GM15510 (cell line): ENCODE measurements around the gene JPH3.

Source experiments
- POLR2A ChIP-seq: IDR thresholded peaks from 3 replicates; pipeline ENCODE4 v1.6.1; 2011; ENCODE audit warnings: borderline replicate concordance; ENCODE audit not compliant: insufficient read length; ENCODE audit errors: extremely low read depth

The JPH3 gene

DNA sequence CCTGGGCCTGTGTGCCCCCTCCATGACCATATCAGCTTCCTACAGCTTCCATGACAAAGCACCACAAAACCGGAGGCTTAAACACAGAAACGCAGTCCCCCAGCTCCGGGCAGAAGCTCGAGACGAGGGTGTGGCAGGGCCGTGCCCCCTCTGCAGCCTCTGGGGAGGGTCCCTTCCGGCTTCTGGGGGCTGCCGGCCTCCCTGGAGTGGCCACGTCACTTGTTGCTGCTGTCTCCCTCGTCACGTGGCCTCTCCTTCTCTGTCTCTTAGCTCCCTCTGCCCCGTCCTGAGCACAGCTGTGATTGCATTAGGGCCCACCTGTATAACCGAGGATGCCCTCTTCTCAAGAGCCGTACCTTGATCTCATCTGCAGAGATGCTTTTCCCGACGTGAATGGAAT, 64.6 kb downstream of the JPH3 start:
- TF ChIP-seq POLR2A = no peak

GRCh38 chr16:87667443-87667842, 65.1 kb downstream of the JPH3 start:
- TF ChIP-seq POLR2A = no peak

DNA sequence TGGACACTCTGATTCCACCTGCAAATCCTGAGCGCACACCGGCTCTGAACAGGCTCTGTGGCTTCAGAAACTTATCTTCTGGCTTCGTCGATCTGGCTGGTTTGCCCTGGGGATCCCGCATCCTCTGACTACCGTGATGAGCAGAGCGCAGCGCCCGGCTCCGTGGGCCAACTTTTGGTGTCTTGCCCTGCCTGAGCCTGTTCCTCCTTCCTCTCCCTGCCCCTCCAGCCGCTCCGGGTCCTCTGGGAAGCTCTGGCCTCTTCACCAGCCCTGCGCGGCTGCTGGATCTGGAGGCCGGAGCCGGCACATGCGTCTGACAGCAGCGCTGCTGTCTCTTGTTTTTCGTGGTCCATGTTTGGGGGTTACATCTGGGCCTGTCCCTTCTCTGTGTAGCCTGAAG, 65.6 kb downstream of the JPH3 start:
- TF ChIP-seq POLR2A = no peak

GRCh38 chr16:87669672-87670071, 67.4 kb downstream of the JPH3 start:
- TF ChIP-seq POLR2A = no peak

- TF ChIP-seq POLR2A = no peak
Measured at GRCh38 chr16:87671221-87671620, 68.9 kb downstream of the JPH3 start.

GRCh38 chr16:87671715-87672270, 69.5 kb downstream of the JPH3 start:
- TF ChIP-seq POLR2A = no peak

GRCh38 chr16:87674419-87674818, 72.1 kb downstream of the JPH3 start:
- no peak for TF ChIP-seq POLR2A

GRCh38 chr16:87675111-87675719, 72.9 kb downstream of the JPH3 start:
- no peak for TF ChIP-seq POLR2A

GRCh38 chr16:87677830-87678229, 75.5 kb downstream of the JPH3 start:
- TF ChIP-seq POLR2A = no peak

- TF ChIP-seq POLR2A = no peak
Measured at GRCh38 chr16:87678618-87679017, 76.3 kb downstream of the JPH3 start.

GRCh38 chr16:87679593-87680271, 77.4 kb downstream of the JPH3 start:
- TF ChIP-seq POLR2A = no peak

GRCh38 chr16:87680272-87680644, 78.0 kb downstream of the JPH3 start:
- no peak for TF ChIP-seq POLR2A

DNA sequence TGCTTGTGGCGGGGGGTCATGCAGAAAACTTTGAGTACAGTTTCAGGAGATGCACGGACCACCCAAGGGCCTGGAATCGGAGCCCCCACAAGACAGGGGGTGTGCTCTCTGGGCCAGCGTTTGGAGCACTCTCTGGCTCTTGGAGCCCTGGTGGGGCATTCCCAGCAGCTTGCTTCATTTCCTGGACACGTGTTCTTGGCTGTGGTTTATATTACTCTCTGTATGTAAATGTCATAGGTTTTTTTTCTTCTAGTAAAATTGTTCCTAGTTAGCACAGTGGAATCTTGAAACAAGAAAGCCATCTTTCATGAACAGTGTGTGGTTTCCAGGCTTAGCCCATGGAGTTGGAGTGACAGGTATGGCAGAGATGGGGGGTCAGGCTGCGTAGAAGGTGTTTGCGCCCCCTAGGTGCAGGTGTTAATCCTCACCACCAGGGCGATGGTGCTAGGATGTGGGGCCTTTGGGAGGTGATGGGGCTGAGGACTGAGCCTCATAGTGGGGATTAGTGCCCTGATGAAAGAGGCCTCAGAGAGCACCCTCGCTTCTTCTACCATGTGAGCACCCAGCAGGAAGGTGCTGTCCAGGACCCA, 79.8 kb downstream of the JPH3 start:
- TF ChIP-seq POLR2A = no peak

DNA sequence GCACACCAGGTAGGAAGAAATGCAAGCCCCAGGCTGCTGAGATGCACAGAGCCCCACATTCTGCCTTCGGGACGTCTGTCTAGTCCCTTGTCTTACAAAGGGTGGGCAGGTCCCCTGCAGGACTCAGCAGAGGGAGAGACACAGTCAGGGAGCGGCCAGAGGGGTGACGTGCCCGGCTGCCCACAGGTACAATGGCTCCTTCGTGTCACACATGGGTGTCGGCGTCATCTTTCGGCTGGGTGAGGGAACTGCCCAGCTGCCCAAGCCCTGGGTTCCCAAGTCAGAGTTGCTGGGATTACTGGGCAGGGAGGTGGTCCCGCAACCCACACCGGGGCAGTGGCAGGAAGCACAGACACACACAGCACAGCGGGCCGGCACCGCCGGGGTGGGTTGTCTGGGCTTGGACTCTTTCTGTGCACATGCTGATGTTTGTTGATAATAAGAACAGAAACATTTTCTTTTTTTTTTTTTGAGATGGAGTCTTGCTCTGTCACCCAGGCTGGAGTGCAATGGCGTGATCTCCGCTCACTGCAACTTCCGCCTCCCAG, 80.6 kb downstream of the JPH3 start:
- no peak for TF ChIP-seq POLR2A

DNA sequence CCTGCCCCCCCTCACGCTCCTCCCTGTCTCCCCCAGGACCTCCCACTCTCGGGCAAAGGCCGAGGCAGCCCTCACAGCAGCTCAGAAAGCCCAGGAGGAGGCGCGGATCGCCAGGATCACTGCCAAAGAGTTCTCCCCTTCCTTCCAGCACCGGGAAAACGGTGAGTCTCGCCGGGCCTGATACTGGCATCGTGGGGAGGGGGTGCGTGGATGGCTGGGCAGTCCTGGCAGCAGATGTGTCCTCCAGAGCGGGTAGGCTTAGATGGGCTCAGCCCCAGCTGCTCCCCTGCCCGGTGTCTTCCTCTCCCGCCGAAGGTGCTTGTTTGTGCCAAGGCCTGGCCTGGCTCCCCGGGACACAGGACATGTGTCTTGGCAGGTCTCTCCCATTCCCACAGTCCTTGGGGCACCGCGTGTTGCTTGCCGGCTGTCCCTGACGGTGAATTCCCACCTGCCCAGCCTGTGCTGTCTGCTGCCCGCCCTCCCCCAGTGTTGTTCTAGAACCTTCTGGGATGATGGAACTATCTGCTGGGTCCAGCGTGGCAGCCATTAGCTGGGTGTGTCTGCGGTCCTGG, 81.9 kb downstream of the JPH3 start:
- TF ChIP-seq POLR2A = no peak
